OCI-LY7 (cell line): Measurements from ENCODE around the gene ACTG2. TPM values are rescaled to one million over a fixed set of nuclear protein-coding genes. Genes with fewer than 3 reads are reported as not detected.
A peak's percentile ranks its signal among the peaks of the same experiment; 100 is the strongest.

Experiments used
- BruUV-seq: library from RNA; stranded (reverse); fragments of 400-500 nt; replicated peaks from 2 replicates; lab custom pipeline; 2021; lab: Mats Ljungman, UMichigan
- CTCF ChIA-PET: fragments of 300-600 bp; sonication (Branson Sonifier 250); formaldehyde crosslinking; loops from one replicate; lab custom pipeline; 2022; ENCODE audit warnings: antibody characterized with exemption; ENCODE audit not compliant: unreplicated experiment; lab: Charles Lee
- POLR2A ChIA-PET: fragments of 300-600 bp; sonication (Branson Sonifier 250); formaldehyde crosslinking; loops from one replicate; lab custom pipeline; 2022; ENCODE audit warnings: antibody characterized with exemption; lab: Charles Lee
- DNase-seq: peaks from one replicate; pipeline ENCODE4 v3.0.0-alpha.2; 2015; ENCODE audit warnings: low spot score
- H2AFZ ChIP-seq: fragments of 200-600 bp; sonication (generic), shearing (Covaris generic); 2 replicates; pipeline ENCODE4 v1.6.1; 2014; ENCODE audit warnings: mild to moderate bottlenecking, antibody characterized with exemption, low read length, moderate library complexity
- H3K27ac ChIP-seq: fragments of 200-600 bp; sonication (generic); 2 replicates; pipeline ENCODE4 v1.5.1; 2014; ENCODE audit warnings: mixed run types, low read depth, mild to moderate bottlenecking, moderate library complexity, low read length, inconsistent platforms; ENCODE audit not compliant: poor library complexity, severe bottlenecking
- H3K36me3 ChIP-seq: fragments of 200-600 bp; sonication (generic); 2 replicates; pipeline ENCODE4 v1.6.1; 2014; ENCODE audit warnings: mild to moderate bottlenecking, antibody characterized with exemption, low read length, moderate library complexity, mixed read lengths; ENCODE audit not compliant: insufficient read depth
- H3K4me1 ChIP-seq: fragments of 200-600 bp; sonication (generic); 2 replicates; pipeline ENCODE4 v1.5.1; 2014; ENCODE audit warnings: mild to moderate bottlenecking, low read length; ENCODE audit not compliant: insufficient read depth, poor library complexity, severe bottlenecking
- H3K4me2 ChIP-seq: fragments of 200-600 bp; sonication (generic); 2 replicates; pipeline ENCODE4 v1.6.1; 2014; ENCODE audit warnings: mild to moderate bottlenecking, low read length
- H3K4me3 ChIP-seq: fragments of 200-600 bp; sonication (generic); 2 replicates; pipeline ENCODE4 v1.5.1; 2014; ENCODE audit warnings: mild to moderate bottlenecking, low read depth, low read length; ENCODE audit not compliant: poor library complexity, severe bottlenecking
- H3K79me2 ChIP-seq: fragments of 200-600 bp; sonication (generic); 2 replicates; pipeline ENCODE4 v1.6.1; 2016; ENCODE audit warnings: low read depth, mild to moderate bottlenecking, low read length, moderate library complexity, mixed read lengths; ENCODE audit not compliant: insufficient read depth
- H3K9me2 ChIP-seq: fragments of 200-600 bp; sonication (generic); 2 replicates; pipeline ENCODE4 v1.6.1; 2016; ENCODE audit warnings: mild to moderate bottlenecking, low read length, mixed read lengths; ENCODE audit not compliant: insufficient read depth
- H3K9me3 ChIP-seq: fragments of 200-600 bp; sonication (generic); 2 replicates; pipeline ENCODE4 v1.6.1; 2014; ENCODE audit warnings: mild to moderate bottlenecking, mixed run types, low read length, mixed read lengths
- H4K20me1 ChIP-seq: fragments of 200-600 bp; sonication (generic); 2 replicates; pipeline ENCODE4 v1.6.1; 2014; ENCODE audit warnings: mild to moderate bottlenecking, antibody characterized with exemption, low read length, moderate library complexity, mixed read lengths; ENCODE audit not compliant: insufficient read depth
- EZH2phosphoT487 ChIP-seq: fragments of 200-600 bp; sonication (generic); IDR thresholded peaks from 2 replicates; pipeline ENCODE4 v1.6.1; 2018; ENCODE audit warnings: low read depth, borderline replicate concordance, mild to moderate bottlenecking, mixed run types, antibody characterized with exemption, low read length, moderate library complexity, mixed read lengths
- intact Hi-C: fragments of 100-400 bp; cut with micrococcal nuclease; formaldehyde crosslinking; loops from one replicate; pipeline ENCODE4 v1.10.0; 2022; ENCODE audit not compliant: unreplicated experiment
- small RNA-seq: library from RNA; depleted of rRNA; stranded (forward); fragments of <200 nt; gene quantifications from one replicate; pipeline ENCODE3, GENCODE V24; 2014
- total RNA-seq, 2 experiments: library from RNA; depleted of rRNA in 1 of 2; stranded (reverse); fragments of >200 nt in 1 of 2; shearing (Covaris generic) in 1 of 2; gene quantifications; 2 replicates each; pipeline ENCODE4 v1.2.3, GENCODE V29; 2014 to 2022
- TF ChIP-seq, protein P1 (sequence below): fragments of 200-600 bp; sonication (generic); conservative IDR thresholded peaks from 2 replicates; pipeline ENCODE4 v1.5.1; 2014; ENCODE audit warnings: mild to moderate bottlenecking, antibody characterized with exemption, low read length, moderate library complexity, mixed read lengths

Gene ACTG2
- total RNA-seq, 2 experiments from 2014 or later, result not detected

GRCh38 chr2:73968357-73968937 is 75.6 kb downstream of the ACTG2 start:
- intact Hi-C loops, result no loop called here
- CTCF ChIA-PET, result no interaction called here
- Histone ChIP-seq H3K9me3 (no peaks in the 10 kb centered on the region), H3K4me2 (no peak overlapping the region), H3K79me2 (no peaks in the 10 kb centered on the region), H3K27ac (no peak overlapping the region), H3K4me1 (peaks cover 39% of the 10 kb centered on the region), H3K36me3 (no peaks in the 10 kb centered on the region), H2AFZ (no peak overlapping the region), H3K9me2 (no peaks in the 10 kb centered on the region), H3K4me3 (no peak overlapping the region), H4K20me1 (no peaks in the 10 kb centered on the region)
- BruUV-seq, result no TSS peak
- TF ChIP-seq EZH2phosphoT487, result no peak
- TF ChIP-seq, protein P1, sequence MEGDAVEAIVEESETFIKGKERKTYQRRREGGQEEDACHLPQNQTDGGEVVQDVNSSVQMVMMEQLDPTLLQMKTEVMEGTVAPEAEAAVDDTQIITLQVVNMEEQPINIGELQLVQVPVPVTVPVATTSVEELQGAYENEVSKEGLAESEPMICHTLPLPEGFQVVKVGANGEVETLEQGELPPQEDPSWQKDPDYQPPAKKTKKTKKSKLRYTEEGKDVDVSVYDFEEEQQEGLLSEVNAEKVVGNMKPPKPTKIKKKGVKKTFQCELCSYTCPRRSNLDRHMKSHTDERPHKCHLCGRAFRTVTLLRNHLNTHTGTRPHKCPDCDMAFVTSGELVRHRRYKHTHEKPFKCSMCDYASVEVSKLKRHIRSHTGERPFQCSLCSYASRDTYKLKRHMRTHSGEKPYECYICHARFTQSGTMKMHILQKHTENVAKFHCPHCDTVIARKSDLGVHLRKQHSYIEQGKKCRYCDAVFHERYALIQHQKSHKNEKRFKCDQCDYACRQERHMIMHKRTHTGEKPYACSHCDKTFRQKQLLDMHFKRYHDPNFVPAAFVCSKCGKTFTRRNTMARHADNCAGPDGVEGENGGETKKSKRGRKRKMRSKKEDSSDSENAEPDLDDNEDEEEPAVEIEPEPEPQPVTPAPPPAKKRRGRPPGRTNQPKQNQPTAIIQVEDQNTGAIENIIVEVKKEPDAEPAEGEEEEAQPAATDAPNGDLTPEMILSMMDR, result no peak
- POLR2A ChIA-PET, result interaction anchor here (0.6 to 1.0 kb wide), 3 partner anchors 21 to 199 kb away, joined by 3 read pairs; no protein-coding TSS in a partner anchor
- no peak for DNase-seq

- Histone ChIP-seq H3K4me1 (peaks cover 39% of the 10 kb centered on the region), H3K9me2 (no peaks in the 10 kb centered on the region), H3K4me2 (0 out of 2 replicates have a peak overlapping the region, but pooled peaks have one; percentile 71), H2AFZ (no peak overlapping the region; the same call in 1 of the 2 replicates), H3K27ac (no peak overlapping the region), H3K4me3 (no peak overlapping the region), H3K79me2 (no peaks in the 10 kb centered on the region), H3K9me3 (no peaks in the 10 kb centered on the region), H3K36me3 (no peaks in the 10 kb centered on the region), H4K20me1 (no peaks in the 10 kb centered on the region)
- intact Hi-C loops, result no loop called here
- TF ChIP-seq, protein P1, result no peak
- no peak for TF ChIP-seq EZH2phosphoT487
- POLR2A ChIA-PET, result no interaction called here
- DNase-seq, result no peak
- CTCF ChIA-PET, result no interaction called here
- BruUV-seq, result no TSS peak
These were observed 76.5 kb downstream of the ACTG2 start for GRCh38 chr2:73969356-73969755.

Small RNA genes lying within 50 kb of the gene (small RNA-seq; reads per million reads assigned to genes)
- gene RNA5SP97, result not detected

Other genes with a start within 250 kb of the ACTG2 start
- gene TPRKB, start 155.7 kb upstream of the ACTG2 start, total RNA-seq (2014; rRNA removed; shearing (Covaris generic)), result 25.4 and 29.3 TPM in 2 replicates
- gene TPRKB, start 155.7 kb upstream of the ACTG2 start, total RNA-seq (2022), result 48.8 and 51.4 TPM in 2 replicates
- 33.9 and 40.9 TPM in 2 replicates for gene DUSP11, start 112.9 kb upstream of the ACTG2 start, total RNA-seq (2014; rRNA removed; shearing (Covaris generic))
- 25.0 and 28.1 TPM in 2 replicates for gene DUSP11, start 112.9 kb upstream of the ACTG2 start, total RNA-seq (2022)
- gene C2orf78, start 108.8 kb upstream of the ACTG2 start, total RNA-seq (2014; rRNA removed; shearing (Covaris generic)), result not detected in 2 replicates
- gene C2orf78, start 108.8 kb upstream of the ACTG2 start, total RNA-seq (2022), result not detected in 2 replicates
- gene STAMBP, start 64.0 kb upstream of the ACTG2 start, total RNA-seq (2014; rRNA removed; shearing (Covaris generic)), result 23.4 and 27.2 TPM in 2 replicates
- gene STAMBP, start 64.0 kb upstream of the ACTG2 start, total RNA-seq (2022), result 43.7 and 49.0 TPM in 2 replicates
- gene DGUOK, start 33.9 kb downstream of the ACTG2 start, total RNA-seq (2014; rRNA removed; shearing (Covaris generic)), result 57.1 and 73.4 TPM in 2 replicates
- gene DGUOK, start 33.9 kb downstream of the ACTG2 start, total RNA-seq (2022), result 91.8 and 95.8 TPM in 2 replicates
- 11.9 and 14.7 TPM in 2 replicates for gene TET3, start 91.9 kb downstream of the ACTG2 start, total RNA-seq (2014; rRNA removed; shearing (Covaris generic))
- gene TET3, start 91.9 kb downstream of the ACTG2 start, total RNA-seq (2022), result 24.8 and 25.2 TPM in 2 replicates